ENCODE data around the gene FBXL17. TPM values are rescaled to one million over a fixed set of nuclear protein-coding genes. Genes with fewer than 3 reads are reported as not detected.

Gene FBXL17
- total and polyA plus RNA-seq, 2 experiments from 2014 or later, result 1.8 to 13.1 TPM

DNA sequence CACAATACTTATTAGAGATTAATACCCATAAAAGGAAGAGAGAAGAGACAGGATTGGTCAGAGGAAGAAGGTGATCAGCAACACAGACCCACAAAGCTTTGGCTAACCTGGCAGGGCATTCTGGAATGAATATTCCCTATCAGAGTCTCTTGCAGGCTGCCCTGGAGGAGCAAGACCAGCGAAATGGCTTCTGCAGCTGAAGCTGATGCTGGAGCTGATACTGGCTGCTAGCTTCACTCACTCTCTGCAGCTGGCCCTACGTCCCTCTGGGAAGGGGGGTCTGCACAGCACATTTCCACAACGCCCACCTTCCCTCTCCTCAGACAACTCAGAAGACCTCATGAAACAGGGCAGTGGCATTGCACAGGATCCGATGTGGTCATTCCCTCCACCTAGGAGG, 541.3 kb downstream of the FBXL17 start:
- no peak overlapping the region for H3K9ac ChIP-seq
- H3K36me3 ChIP-seq (ENCODE audit: low read depth), result no peaks in the 10 kb centered on the region
- H2AFZ ChIP-seq, result no peak overlapping the region
- in situ Hi-C loops (cut with MboI), result no loop called here
- no peaks in the 10 kb centered on the region for H3K9me3 ChIP-seq (ENCODE audit: low read depth)
- H3F3A ChIP-seq (ENCODE audit: insufficient read depth), result no peaks in the 10 kb centered on the region
- H3K4me2 ChIP-seq (ENCODE audit: unreplicated experiment), result no peak overlapping the region
- no peaks in the 10 kb centered on the region for H4K20me1 ChIP-seq (ENCODE audit: insufficient read depth)
- no peak overlapping the region for H3K27ac ChIP-seq
- DNase-seq, result no peak
- no peak overlapping the region for H3K4me3 ChIP-seq
- H3K4me1 ChIP-seq (ENCODE audit: insufficient read depth), result no peaks in the 10 kb centered on the region
- WGBS, 2 experiments (ENCODE audit: low coverage in 1 of 2, low lambda C conversion rate in 2 of 2, missing lambda C conversion rate in 2 of 2), result 58 to 71% methylated on average over 4 of the region's 4 CpGs
- TF ChIP-seq EZH2phosphoT487 (IDR thresholded peaks at IDR 0.05; ENCODE audit: insufficient read depth, low read depth) (no peak), EZH2 (IDR thresholded peaks at IDR 0.05; ENCODE audit: insufficient read depth, poor library complexity, severe bottlenecking) (no peak)
- no peaks in the 10 kb centered on the region for H3K79me2 ChIP-seq (ENCODE audit: insufficient read depth)
- peaks cover 11% of the 10 kb centered on the region for H3K27me3 ChIP-seq (replicated peaks; ENCODE audit: insufficient read depth)
- H3K9me2 ChIP-seq (ENCODE audit: insufficient read depth), result no peaks in the 10 kb centered on the region

DNA sequence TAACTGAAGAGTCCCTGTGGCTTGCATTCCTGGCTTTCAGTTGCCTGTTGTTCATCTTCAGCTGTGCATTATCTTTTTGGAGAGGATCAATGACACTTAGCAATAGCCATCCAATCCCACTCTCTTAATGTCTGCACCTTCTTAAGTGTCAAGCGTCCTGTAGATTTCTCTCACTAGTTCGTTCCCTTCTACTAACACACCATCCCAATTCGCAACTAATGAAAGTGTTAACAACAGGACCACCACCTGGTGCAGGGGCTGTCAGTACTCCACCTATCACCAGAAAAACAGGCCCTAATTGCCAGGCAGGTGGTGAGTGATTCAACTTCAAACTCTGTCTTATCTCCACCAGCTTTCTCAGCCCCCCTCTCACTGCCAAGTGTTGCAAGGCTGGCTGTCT, 541.7 kb downstream of the FBXL17 start:
- no peak for TF ChIP-seq EZH2phosphoT487 (IDR thresholded peaks at IDR 0.05; ENCODE audit: insufficient read depth, low read depth)
- TF ChIP-seq EZH2 (IDR thresholded peaks at IDR 0.05; ENCODE audit: insufficient read depth, poor library complexity, severe bottlenecking), result no peak
- 94 to 95% methylated on average over 3 of the region's 3 CpGs for WGBS, 2 experiments (ENCODE audit: low coverage in 1 of 2, low lambda C conversion rate in 2 of 2, missing lambda C conversion rate in 2 of 2)

DNA sequence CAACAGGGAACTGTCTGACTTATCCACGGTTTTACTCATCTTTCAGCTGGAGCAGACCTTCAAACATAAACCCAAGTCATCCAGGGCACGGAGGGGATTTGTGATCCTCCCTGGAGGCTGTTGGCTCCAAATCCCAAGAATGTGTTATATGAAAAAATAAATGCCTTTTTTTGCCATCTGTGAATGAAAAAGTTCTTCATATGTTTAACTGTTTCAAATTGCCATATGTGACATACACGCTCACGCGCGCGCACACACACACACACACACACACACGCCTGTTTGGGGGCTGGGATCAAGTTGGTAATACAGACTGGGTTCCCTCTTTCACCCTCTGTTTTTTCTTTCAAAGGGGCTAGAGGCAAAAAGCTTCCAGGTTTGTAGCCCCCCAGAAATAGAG, 546.8 kb downstream of the FBXL17 start:
- Histone ChIP-seq H3K4me1 (ENCODE audit: insufficient read depth) (peaks cover 20% of the 10 kb centered on the region), H3K9ac (no peak overlapping the region), H3K79me2 (ENCODE audit: insufficient read depth) (no peaks in the 10 kb centered on the region), H3K27ac (no peak overlapping the region), H3K9me3 (ENCODE audit: low read depth) (no peaks in the 10 kb centered on the region), H3K27me3 (replicated peaks; ENCODE audit: insufficient read depth) (no peaks in the 10 kb centered on the region), H3K4me3 (no peak overlapping the region), H3F3A (ENCODE audit: insufficient read depth) (peaks cover 27% of the 10 kb centered on the region), H4K20me1 (ENCODE audit: insufficient read depth) (no peaks in the 10 kb centered on the region), H3K9me2 (ENCODE audit: insufficient read depth) (no peaks in the 10 kb centered on the region), H2AFZ (no peak overlapping the region), H3K4me2 (ENCODE audit: unreplicated experiment) (no peak overlapping the region), H3K36me3 (ENCODE audit: low read depth) (no peaks in the 10 kb centered on the region)
- in situ Hi-C loops (cut with MboI), result no loop called here
- 85 to 89% methylated on average over 8 of the region's 8 CpGs for WGBS, 2 experiments (ENCODE audit: low coverage in 1 of 2, low lambda C conversion rate in 2 of 2, missing lambda C conversion rate in 2 of 2)
- DNase-seq, result no peak
- TF ChIP-seq EZH2phosphoT487 (IDR thresholded peaks at IDR 0.05; ENCODE audit: insufficient read depth, low read depth), result no peak
- TF ChIP-seq EZH2 (IDR thresholded peaks at IDR 0.05; ENCODE audit: insufficient read depth, poor library complexity, severe bottlenecking), result no peak

More for the DNA sequence above, 541.7 kb downstream of the FBXL17 start:
- Histone ChIP-seq H3K27me3 (replicated peaks; ENCODE audit: insufficient read depth) (peaks cover 11% of the 10 kb centered on the region), H4K20me1 (ENCODE audit: insufficient read depth) (no peaks in the 10 kb centered on the region), H3K79me2 (ENCODE audit: insufficient read depth) (no peaks in the 10 kb centered on the region), H3F3A (ENCODE audit: insufficient read depth) (no peaks in the 10 kb centered on the region), H2AFZ (no peak overlapping the region), H3K9me2 (ENCODE audit: insufficient read depth) (no peaks in the 10 kb centered on the region), H3K36me3 (ENCODE audit: low read depth) (no peaks in the 10 kb centered on the region), H3K9ac (no peak overlapping the region), H3K9me3 (ENCODE audit: low read depth) (no peaks in the 10 kb centered on the region), H3K4me1 (ENCODE audit: insufficient read depth) (no peaks in the 10 kb centered on the region), H3K27ac (no peak overlapping the region), H3K4me3 (no peak overlapping the region), H3K4me2 (ENCODE audit: unreplicated experiment) (no peak overlapping the region)
- in situ Hi-C loops (cut with MboI), result no loop called here
- DNase-seq, result no peak

DNA sequence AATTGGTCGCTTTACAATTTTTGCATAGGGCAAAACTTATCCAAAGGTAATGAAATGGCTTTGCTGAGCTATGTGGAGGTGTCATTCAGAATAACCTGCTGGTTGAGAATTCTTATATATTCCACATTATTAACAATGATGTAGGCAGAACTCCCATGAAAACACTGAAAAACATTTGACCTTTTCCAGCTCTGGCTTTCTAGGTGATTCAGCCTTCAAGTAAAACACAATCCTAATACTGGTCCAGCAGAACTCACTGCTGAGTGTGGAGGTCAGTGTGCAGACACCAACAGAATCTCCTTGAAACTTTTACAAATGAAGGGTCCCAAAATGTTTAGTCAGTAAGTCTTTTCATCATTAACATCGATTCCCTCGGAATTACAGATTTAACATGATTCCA, 549.2 kb downstream of the FBXL17 start:
- no peaks in the 10 kb centered on the region for H3K36me3 ChIP-seq (ENCODE audit: low read depth)
- H3K27ac ChIP-seq, result peak overlapping the region; percentile 83
- WGBS, 2 experiments (ENCODE audit: low coverage in 1 of 2, low lambda C conversion rate in 2 of 2, missing lambda C conversion rate in 2 of 2), result 96 to 98% methylated on average over 3 of the region's 3 CpGs
- peak; percentile 56 for DNase-seq
- peaks cover 20% of the 10 kb centered on the region for H3K4me1 ChIP-seq (ENCODE audit: insufficient read depth)
- H2AFZ ChIP-seq, result no peak overlapping the region
- H3K9me2 ChIP-seq (ENCODE audit: insufficient read depth), result no peaks in the 10 kb centered on the region
- in situ Hi-C loops (cut with MboI), result no loop called here
- H3F3A ChIP-seq (ENCODE audit: insufficient read depth), result peaks cover 27% of the 10 kb centered on the region
- no peaks in the 10 kb centered on the region for H3K79me2 ChIP-seq (ENCODE audit: insufficient read depth)
- H3K4me2 ChIP-seq (ENCODE audit: unreplicated experiment), result peak overlapping the region; percentile 45
- no peaks in the 10 kb centered on the region for H4K20me1 ChIP-seq (ENCODE audit: insufficient read depth)
- H3K9ac ChIP-seq, result peak overlapping the region; percentile 60
- no peaks in the 10 kb centered on the region for H3K27me3 ChIP-seq (replicated peaks; ENCODE audit: insufficient read depth)
- H3K9me3 ChIP-seq (ENCODE audit: low read depth), result no peaks in the 10 kb centered on the region
- no peak overlapping the region for H3K4me3 ChIP-seq
- TF ChIP-seq EZH2 (IDR thresholded peaks at IDR 0.05; ENCODE audit: insufficient read depth, poor library complexity, severe bottlenecking) (no peak), EZH2phosphoT487 (IDR thresholded peaks at IDR 0.05; ENCODE audit: insufficient read depth, low read depth) (no peak)

All from GM23248 (cell line).